Progenitor cell of endocrine pancreas (in vitro differentiated cells): ENCODE data around the gene DDR2. TPM values are rescaled to one million over a fixed set of nuclear protein-coding genes. Genes with fewer than 3 reads are reported as not detected.

Source experiments
- DNase-seq: peaks from one replicate; pipeline ENCODE4 v3.0.0; 2021; ENCODE audit warnings: low spot score; ENCODE audit not compliant: unreplicated experiment
- H3K27ac Mint-ChIP-seq: 2 replicates; pipeline ENCODE4 v1.8.0; 2021; ENCODE audit warnings: mild to moderate bottlenecking, moderate library complexity, mixed read lengths
- H3K27me3 Mint-ChIP-seq: 2 replicates; pipeline ENCODE4 v1.8.0; 2021; ENCODE audit warnings: mixed read lengths
- H3K36me3 Mint-ChIP-seq: 2 replicates; pipeline ENCODE4 v1.8.0; 2022; ENCODE audit warnings: mixed read lengths; ENCODE audit not compliant: insufficient read depth
- H3K4me1 Mint-ChIP-seq: 2 replicates; pipeline ENCODE4 v1.8.0; 2021; ENCODE audit warnings: low read depth, mixed read lengths
- H3K4me3 Mint-ChIP-seq: 2 replicates; pipeline ENCODE4 v1.8.0; 2021; ENCODE audit warnings: low read depth, mild to moderate bottlenecking, moderate library complexity, mixed read lengths
- H3K9me3 Mint-ChIP-seq: 2 replicates; pipeline ENCODE4 v1.8.0; 2021; ENCODE audit warnings: low read depth, mixed read lengths
- total RNA-seq: library from RNA; stranded (reverse); gene quantifications from 2 replicates; pipeline ENCODE4 v1.2.1, GENCODE V29; 2021
- TF ChIP-seq, protein P1 (sequence below): fragments of 200-600 bp; sonication (generic); IDR thresholded peaks from one replicate; pipeline ENCODE4 v1.5.0; 2021; ENCODE audit warnings: antibody characterized with exemption, mild to moderate bottlenecking; ENCODE audit not compliant: unreplicated experiment

Gene DDR2
- total RNA-seq, 1 donor from 2014 or later, result 1.7 TPM

DNA sequence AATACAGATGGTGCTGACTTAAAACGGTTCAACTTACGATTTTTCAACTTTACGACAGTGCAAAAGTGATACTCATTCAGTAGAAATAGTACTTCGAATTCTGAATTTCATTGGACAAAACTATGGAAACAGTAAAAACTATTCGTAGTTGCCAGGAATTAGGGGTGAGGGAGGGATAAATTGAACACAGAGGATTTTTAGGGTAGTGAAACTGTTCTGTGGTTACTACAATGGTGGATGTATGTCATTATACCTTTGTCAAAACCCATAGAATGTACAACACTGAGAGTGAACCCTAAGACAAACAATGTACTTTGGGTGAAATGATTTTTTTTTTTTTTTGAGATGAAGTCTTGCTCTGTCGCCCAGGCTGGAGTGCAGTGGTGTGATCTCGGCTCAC lies 7.5 kb downstream of the DDR2 start:
- H3K27me3 Mint-ChIP-seq, result no peaks in the 10 kb centered on the region

GRCh38 chr1:162641114-162641513 lies 8.8 kb downstream of the DDR2 start:
- TF ChIP-seq, protein P1, sequence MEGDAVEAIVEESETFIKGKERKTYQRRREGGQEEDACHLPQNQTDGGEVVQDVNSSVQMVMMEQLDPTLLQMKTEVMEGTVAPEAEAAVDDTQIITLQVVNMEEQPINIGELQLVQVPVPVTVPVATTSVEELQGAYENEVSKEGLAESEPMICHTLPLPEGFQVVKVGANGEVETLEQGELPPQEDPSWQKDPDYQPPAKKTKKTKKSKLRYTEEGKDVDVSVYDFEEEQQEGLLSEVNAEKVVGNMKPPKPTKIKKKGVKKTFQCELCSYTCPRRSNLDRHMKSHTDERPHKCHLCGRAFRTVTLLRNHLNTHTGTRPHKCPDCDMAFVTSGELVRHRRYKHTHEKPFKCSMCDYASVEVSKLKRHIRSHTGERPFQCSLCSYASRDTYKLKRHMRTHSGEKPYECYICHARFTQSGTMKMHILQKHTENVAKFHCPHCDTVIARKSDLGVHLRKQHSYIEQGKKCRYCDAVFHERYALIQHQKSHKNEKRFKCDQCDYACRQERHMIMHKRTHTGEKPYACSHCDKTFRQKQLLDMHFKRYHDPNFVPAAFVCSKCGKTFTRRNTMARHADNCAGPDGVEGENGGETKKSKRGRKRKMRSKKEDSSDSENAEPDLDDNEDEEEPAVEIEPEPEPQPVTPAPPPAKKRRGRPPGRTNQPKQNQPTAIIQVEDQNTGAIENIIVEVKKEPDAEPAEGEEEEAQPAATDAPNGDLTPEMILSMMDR, result no peak
- Mint-ChIP-seq H3K9me3 (no peaks in the 10 kb centered on the region), H3K4me1 (no peaks in the 10 kb centered on the region), H3K27me3 (no peaks in the 10 kb centered on the region), H3K36me3 (no peaks in the 10 kb centered on the region), H3K4me3 (no peak overlapping the region), H3K27ac (no peak overlapping the region)
- no peak for DNase-seq

More for the DNA sequence above, 7.5 kb downstream of the DDR2 start:
- TF ChIP-seq, protein P1, result no peak
- Mint-ChIP-seq H3K9me3 (no peaks in the 10 kb centered on the region), H3K27ac (no peak overlapping the region), H3K4me1 (peaks cover 5% of the 10 kb centered on the region), H3K36me3 (no peaks in the 10 kb centered on the region), H3K4me3 (no peak overlapping the region)
- DNase-seq, result no peak

DNA sequence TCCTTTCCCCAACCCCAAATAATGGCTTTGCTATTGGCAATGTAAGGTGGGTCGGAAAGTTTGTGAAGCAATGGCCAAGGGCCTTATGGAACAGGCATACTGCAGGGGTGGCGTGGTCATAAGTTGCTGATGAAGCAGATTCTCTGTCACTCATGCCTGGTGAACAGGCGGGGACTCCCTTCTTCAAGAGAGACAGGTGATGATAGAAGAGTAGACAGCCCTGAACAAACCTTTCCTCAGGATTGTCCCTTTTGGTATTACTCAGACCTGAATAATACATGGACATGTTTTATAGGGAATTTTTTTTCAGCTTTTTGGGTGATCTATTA lies 12.7 kb downstream of the DDR2 start:
- peaks cover 5% of the 10 kb centered on the region for H3K27me3 Mint-ChIP-seq
- TF ChIP-seq, protein P1, result no peak
- H3K9me3 Mint-ChIP-seq, result no peaks in the 10 kb centered on the region
- no peaks in the 10 kb centered on the region for H3K4me1 Mint-ChIP-seq
- DNase-seq, result no peak
- H3K36me3 Mint-ChIP-seq, result no peaks in the 10 kb centered on the region
- H3K27ac Mint-ChIP-seq, result no peak overlapping the region
- no peak overlapping the region for H3K4me3 Mint-ChIP-seq

DNA sequence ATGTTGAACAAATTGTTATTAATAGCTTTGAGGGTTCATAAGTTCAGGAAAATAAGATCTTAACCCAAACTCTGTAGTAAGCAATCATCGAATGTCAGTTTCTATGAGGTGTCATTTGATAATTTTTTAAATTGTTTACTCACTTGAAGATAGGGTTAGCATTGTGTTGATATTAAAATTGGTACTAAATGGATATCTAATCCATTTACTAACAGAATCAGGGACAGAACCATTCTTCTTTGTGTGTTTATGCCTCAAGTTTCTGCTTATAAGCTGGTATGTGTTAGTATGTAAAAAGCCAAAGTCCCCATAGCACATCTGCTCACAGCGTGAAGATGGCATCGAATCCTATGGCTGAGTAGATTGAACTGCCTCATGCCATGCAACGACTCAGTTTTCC lies 13.4 kb downstream of the DDR2 start:
- Mint-ChIP-seq H3K27ac (no peak overlapping the region), H3K4me1 (no peaks in the 10 kb centered on the region), H3K4me3 (no peak overlapping the region), H3K36me3 (no peaks in the 10 kb centered on the region), H3K9me3 (no peaks in the 10 kb centered on the region), H3K27me3 (peaks cover 5% of the 10 kb centered on the region)
- TF ChIP-seq, protein P1, result no peak
- DNase-seq, result no peak

- Mint-ChIP-seq H3K4me1 (no peaks in the 10 kb centered on the region), H3K9me3 (no peaks in the 10 kb centered on the region), H3K27me3 (peaks cover 5% of the 10 kb centered on the region), H3K36me3 (no peaks in the 10 kb centered on the region), H3K27ac (no peak overlapping the region), H3K4me3 (no peak overlapping the region)
- no peak for DNase-seq
- TF ChIP-seq, protein P1, result no peak
Observed at GRCh38 chr1:162649583-162649982, 17.3 kb downstream of the DDR2 start.
